Posterior cingulate gyrus (tissue), 11 donors: Measurements from ENCODE around the gene MFAP2.
"Not testable (repeated sequence)": the region's sequence is repeated elsewhere in the genome, so short reads cannot be mapped to it uniquely, and the experiment has no call there.

Experiments
- DNase-seq, 10 donors: peaks; one replicate each; pipeline versions ENCODE4 v3.0.0 to v3.0.0-alpha.2; 2020 to 2021; ENCODE audit warnings: mixed read lengths in 3 of 10
- intact Hi-C: fragments of 100-400 bp; cut with DNase I; formaldehyde crosslinking; loops from one replicate; pipeline ENCODE4 v1.15.1; 2023

The MFAP2 gene

GRCh38 chr1:16967095-16967575 lies 13.3 kb downstream of the MFAP2 start:
- DNase-seq, result peak in 2 of 10 donors; percentile 51 to 88
- intact Hi-C loops, result loop anchor here (10.0 kb wide), 1 partner anchor 48 kb away; the partner anchor contains the start of gene ATP13A2

- intact Hi-C loops, result loop anchor here (10.0 kb wide), 1 partner anchor 49 kb away; the partner anchor contains the start of gene ATP13A2
- DNase-seq, result peak in 1 of 10 donors; percentile 71
Observed at GRCh38 chr1:16966282-16966681, 14.1 kb downstream of the MFAP2 start.

- no peak for DNase-seq
- intact Hi-C loops, result loop anchor here (10.0 kb wide), 1 partner anchor 49 kb away; the partner anchor contains the start of gene ATP13A2
Observed at GRCh38 chr1:16965486-16966067, 14.8 kb downstream of the MFAP2 start.

GRCh38 chr1:16964169-16964568 lies 16.3 kb downstream of the MFAP2 start:
- not testable (repeated sequence) for DNase-seq
- intact Hi-C loops, result loop anchor here (10.0 kb wide), 1 partner anchor 51 kb away; the partner anchor contains the start of gene ATP13A2

GRCh38 chr1:16961297-16962133 lies 18.9 kb downstream of the MFAP2 start:
- intact Hi-C loops, result loop anchor here (10.0 kb wide), 1 partner anchor 53 kb away; the partner anchor contains the start of gene ATP13A2
- DNase-seq, result no peak

DNA sequence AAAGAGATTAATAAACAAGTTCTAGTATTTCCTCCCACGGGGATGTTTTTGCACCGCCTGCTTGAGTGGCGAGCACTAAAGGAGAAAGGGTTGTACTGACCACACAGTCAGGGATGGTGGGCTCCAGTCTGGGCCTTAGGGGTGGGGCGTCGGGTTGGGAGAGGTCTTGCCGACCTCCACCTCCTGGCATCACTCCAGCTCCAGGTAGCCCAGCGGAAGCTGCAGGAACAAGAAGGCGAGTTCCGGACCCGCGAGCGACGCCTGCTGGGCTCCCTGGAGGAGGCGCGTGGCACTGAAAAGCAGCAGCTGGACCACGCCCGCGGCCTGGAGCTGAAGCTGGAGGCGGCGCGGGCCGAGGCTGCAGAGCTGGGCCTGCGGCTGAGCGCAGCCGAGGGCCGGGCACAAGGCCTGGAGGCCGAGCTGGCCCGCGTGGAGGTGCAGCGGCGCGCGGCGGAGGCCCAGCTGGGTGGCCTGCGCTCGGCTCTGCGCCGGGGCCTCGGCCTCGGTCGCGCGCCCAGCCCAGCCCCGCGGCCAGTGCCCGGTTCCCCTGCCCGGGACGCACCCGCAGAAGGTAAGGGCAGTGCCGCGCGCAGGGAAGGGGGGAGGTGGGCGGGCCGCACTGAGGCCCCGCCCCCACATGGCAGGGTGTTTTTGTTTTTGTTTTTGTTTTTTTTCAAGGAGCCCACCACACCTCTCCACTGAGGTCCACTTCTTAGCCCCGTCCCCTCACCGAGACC lies 19.7 kb downstream of the MFAP2 start:
- peak; percentile 51 to 96 (median 78) for DNase-seq
- intact Hi-C loops, result loop anchor here (10.0 kb wide), 1 partner anchor 54 kb away; the partner anchor contains the start of gene ATP13A2

DNA sequence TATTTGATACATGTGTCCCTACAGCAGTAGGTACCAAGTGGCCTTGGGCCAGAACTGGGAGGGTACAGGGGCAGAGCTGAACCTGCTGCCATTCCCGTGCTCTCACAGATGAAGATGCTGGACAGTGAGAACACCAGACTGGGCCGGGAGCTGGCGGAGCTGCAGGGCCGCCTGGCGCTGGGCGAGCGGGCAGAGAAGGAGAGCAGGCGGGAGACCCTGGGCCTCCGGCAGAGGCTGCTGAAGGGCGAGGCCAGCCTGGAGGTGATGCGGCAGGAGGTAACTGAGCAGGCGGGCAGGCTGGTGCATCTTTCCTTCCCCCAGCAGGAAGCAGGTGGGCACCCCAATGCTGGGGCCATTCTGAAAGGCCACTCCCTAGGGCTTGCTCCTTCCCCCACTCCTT lies 21.9 kb downstream of the MFAP2 start:
- peak in 1 of 10 donors; percentile 76 for DNase-seq
- intact Hi-C loops, result loop anchor here (10.0 kb wide), 1 partner anchor 276 kb away; no protein-coding TSS in a partner anchor

GRCh38 chr1:16957731-16958130 lies 22.7 kb downstream of the MFAP2 start:
- intact Hi-C loops, result loop anchor here (10.0 kb wide), 1 partner anchor 277 kb away; no protein-coding TSS in a partner anchor

GRCh38 chr1:16956775-16957174 lies 23.6 kb downstream of the MFAP2 start:
- no peak for DNase-seq
- intact Hi-C loops, result loop anchor here (10.0 kb wide), 1 partner anchor 278 kb away; no protein-coding TSS in a partner anchor

More at GRCh38 chr1:16957731-16958130, 22.7 kb downstream of the MFAP2 start:
- no peak for DNase-seq

DNA sequence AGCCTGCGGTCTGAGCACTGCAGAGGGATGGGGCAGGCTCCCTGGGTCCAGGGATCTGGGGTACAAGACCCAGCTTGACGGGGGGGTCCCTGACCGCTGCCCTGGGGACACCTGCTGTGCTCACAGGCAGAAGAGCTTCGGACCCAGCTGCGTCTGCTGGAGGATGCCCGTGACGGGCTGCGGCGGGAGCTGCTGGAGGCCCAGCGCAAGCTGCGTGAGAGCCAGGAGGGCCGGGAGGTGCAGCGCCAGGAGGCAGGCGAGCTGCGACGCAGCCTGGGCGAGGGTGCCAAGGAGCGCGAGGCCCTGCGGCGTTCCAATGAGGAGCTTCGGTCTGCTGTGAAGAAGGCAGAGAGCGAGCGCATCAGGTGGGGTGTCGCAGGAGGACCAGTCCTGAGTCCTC lies 25.2 kb downstream of the MFAP2 start:
- DNase-seq, result no peak
- intact Hi-C loops, result loop anchor here (10.0 kb wide), 1 partner anchor 280 kb away; no protein-coding TSS in a partner anchor

- intact Hi-C loops, result loop anchor here (10.0 kb wide), 1 partner anchor 280 kb away; no protein-coding TSS in a partner anchor
- no peak for DNase-seq
Observed at GRCh38 chr1:16954579-16954978, 25.8 kb downstream of the MFAP2 start.

DNA sequence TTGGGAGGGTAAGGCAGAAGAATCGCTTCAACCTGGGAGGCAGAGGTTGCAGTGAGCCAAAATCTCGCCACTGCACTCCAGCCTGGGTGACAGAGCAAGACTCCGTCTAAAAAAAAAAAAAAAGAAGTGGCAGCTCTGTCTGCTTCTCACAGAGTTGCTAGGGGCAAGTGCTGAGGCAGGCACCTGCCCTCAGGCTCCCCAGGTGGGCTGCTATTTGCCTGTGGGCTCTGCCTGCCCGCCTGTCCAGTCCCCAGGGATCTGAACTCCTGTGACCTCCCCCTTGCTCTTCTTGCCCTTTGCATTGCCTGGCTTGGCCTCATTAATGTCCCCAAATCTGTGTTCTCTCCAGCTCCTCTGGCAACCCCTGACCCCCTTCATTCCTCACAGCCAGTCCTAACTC lies 28.0 kb downstream of the MFAP2 start:
- intact Hi-C loops, result loop anchor here (10.0 kb wide), 1 partner anchor 282 kb away; no protein-coding TSS in a partner anchor
- DNase-seq, result not testable (repeated sequence)

GRCh38 chr1:16949026-16949425 lies 31.4 kb downstream of the MFAP2 start:
- intact Hi-C loops, result not testable (repeated sequence)

GRCh38 chr1:16948282-16948891 lies 32.0 kb downstream of the MFAP2 start:
- intact Hi-C loops, result not testable (repeated sequence)
- DNase-seq, result peak in 1 of 10 donors; percentile 83

More at GRCh38 chr1:16949026-16949425, 31.4 kb downstream of the MFAP2 start:
- DNase-seq, result not testable (repeated sequence)

GRCh38 chr1:16946646-16947045 lies 33.8 kb downstream of the MFAP2 start:
- peak in 1 of 10 donors; percentile 83 for DNase-seq
- intact Hi-C loops, result no loop called here

DNA sequence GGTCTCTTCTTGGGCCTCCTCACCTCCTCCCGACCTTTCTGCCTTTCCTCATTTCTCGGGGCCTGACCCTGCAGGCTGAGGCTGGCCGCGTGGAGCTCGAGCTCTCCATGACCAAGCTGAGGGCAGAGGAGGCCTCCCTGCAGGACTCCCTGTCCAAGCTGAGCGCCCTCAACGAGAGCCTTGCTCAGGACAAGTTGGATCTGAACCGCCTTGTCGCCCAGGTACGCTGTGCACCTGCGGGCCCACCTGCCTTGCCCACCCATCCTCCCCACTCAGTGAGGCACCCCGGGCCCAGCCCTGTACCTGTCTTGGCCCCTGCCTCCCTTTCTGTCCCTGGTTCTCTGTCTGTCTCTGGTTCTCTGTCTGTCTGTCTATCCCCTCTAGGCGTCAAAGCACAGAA lies 34.2 kb downstream of the MFAP2 start:
- peak in 1 of 10 donors; percentile 82 for DNase-seq
- intact Hi-C loops, result not testable (repeated sequence)

GRCh38 chr1:16945512-16945911 lies 34.9 kb downstream of the MFAP2 start:
- intact Hi-C loops, DNase-seq: not testable (repeated sequence)

DNA sequence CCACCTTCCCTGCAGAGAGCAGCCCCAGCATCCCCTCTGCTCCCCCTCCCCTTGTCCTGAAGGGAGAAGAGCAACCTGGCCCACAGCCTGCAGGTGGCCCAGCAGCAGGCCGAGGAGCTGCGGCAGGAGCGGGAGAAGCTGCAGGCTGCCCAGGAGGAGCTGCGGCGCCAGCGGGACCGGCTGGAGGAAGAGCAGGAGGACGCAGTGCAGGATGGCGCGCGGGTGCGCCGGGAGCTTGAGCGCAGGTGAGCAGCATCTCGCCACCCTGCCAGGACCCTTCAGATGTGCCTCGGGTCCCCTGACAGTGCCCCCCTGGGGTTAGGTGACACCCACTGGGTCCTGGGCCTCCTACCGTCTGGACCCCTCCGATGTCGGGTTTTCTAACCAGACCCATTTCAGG lies 36.4 kb downstream of the MFAP2 start:
- intact Hi-C loops, result no loop called here
- DNase-seq, result no peak

GRCh38 chr1:16939386-16940180 lies 40.8 kb downstream of the MFAP2 start:
- DNase-seq, intact Hi-C loops: not testable (repeated sequence)
